ENCODE results near the gene LRRC56.

- TF ChIP-seq CTCF (IDR thresholded peaks at IDR 0.05; ENCODE audit: insufficient read depth, low read length) (no peak), REST (IDR thresholded peaks at IDR 0.05; ENCODE audit: insufficient replicate concordance, low read depth) (no peak), GABPA (IDR thresholded peaks at IDR 0.05; ENCODE audit: low read depth) (no peak), POLR2AphosphoS5 (IDR thresholded peaks at IDR 0.05; ENCODE audit: low read depth) (no peak)
Observed at GRCh38 chr11:508956-509355, 28.4 kb upstream of the LRRC56 start.

Measured in HL-60 (cell line).